ENCODE results near the gene NTNG2.

The NTNG2 gene

GRCh38 chr9:132226571-132227430 is 64.9 kb downstream of the NTNG2 start (continued):
- TF ChIP-seq ELK4 (IDR thresholded peaks at IDR 0.05; ENCODE audit: borderline replicate concordance, low read depth, low read length) (no peak), ZNF248 (tag by site-specific recombination; IDR thresholded peaks at IDR 0.05) (no peak), ZNF747 (tag by site-specific recombination; IDR thresholded peaks at IDR 0.05) (no peak), ZBTB48 (tag by site-specific recombination; IDR thresholded peaks at IDR 0.05) (no peak), PRDM1 (tag by site-specific recombination; IDR thresholded peaks at IDR 0.05) (no peak)

GRCh38 chr9:132228062-132228461 is 66.2 kb downstream of the NTNG2 start:
- Histone ChIP-seq H3K27ac (ENCODE audit: extremely low read depth, low read depth, low read length) (no peak overlapping the region), H3K9me3 (ENCODE audit: control insufficient read depth, insufficient read depth, low read depth, low read length) (no peaks in the 10 kb centered on the region), H3K4me1 (ENCODE audit: control insufficient read depth, insufficient read depth, low read length) (no peaks in the 10 kb centered on the region), H3K4me3 (ENCODE audit: low read depth, low read length) (no peak overlapping the region), H3K36me3 (ENCODE audit: control insufficient read depth in 2 of 2, insufficient read depth in 1 of 2, low read length in 2 of 2) (no peaks in the 10 kb centered on the region)
- ChIA-PET CTCF (interaction anchor here (0.8 to 4.2 kb wide), 5 partner anchors 8 to 58 kb away, joined by 3 to 16 read pairs (median 3); no protein-coding TSS in a partner anchor), POLR2A (no interaction called here)
- no peak for TF ChIP-seq ZNF707 (tag by site-specific recombination; IDR thresholded peaks at IDR 0.05)
- no peak for TF ChIP-seq ZNF23 (tag by site-specific recombination; IDR thresholded peaks at IDR 0.05; ENCODE audit: borderline replicate concordance)
- no peak for TF ChIP-seq ZSCAN18 (tag by site-specific recombination; IDR thresholded peaks at IDR 0.05)
- TF ChIP-seq ZBTB49 (tag by site-specific recombination; IDR thresholded peaks at IDR 0.05; ENCODE audit: low read depth) = no peak
- no peak for TF ChIP-seq ZNF302 (tag by site-specific recombination; IDR thresholded peaks at IDR 0.05; ENCODE audit: low read depth)
- TF ChIP-seq EGR2 (tag by site-specific recombination; IDR thresholded peaks at IDR 0.05; ENCODE audit: low read depth) = no peak
- TF ChIP-seq ZNF157 (tag by site-specific recombination; IDR thresholded peaks at IDR 0.05) = no peak
- TF ChIP-seq ZNF580 (tag by site-specific recombination; IDR thresholded peaks at IDR 0.05) = no peak

GRCh38 chr9:132230605-132231004 is 68.7 kb downstream of the NTNG2 start:
- Histone ChIP-seq H3K27ac (ENCODE audit: extremely low read depth, low read depth, low read length) (no peak overlapping the region), H3K4me3 (ENCODE audit: low read depth, low read length) (no peak overlapping the region), H3K4me1 (ENCODE audit: control insufficient read depth, insufficient read depth, low read length) (no peaks in the 10 kb centered on the region), H3K36me3 (ENCODE audit: control insufficient read depth in 2 of 2, insufficient read depth in 1 of 2, low read length in 2 of 2) (no peaks in the 10 kb centered on the region), H3K9me3 (ENCODE audit: control insufficient read depth, insufficient read depth, low read depth, low read length) (no peaks in the 10 kb centered on the region)
- CTCF ChIA-PET = interaction anchor here (0.8 to 4.2 kb wide), 2 partner anchors 11 to 60 kb away, joined by 3 to 16 read pairs; no protein-coding TSS in a partner anchor
- POLR2A ChIA-PET = no interaction called here
- TF ChIP-seq ZNF830 (tag by site-specific recombination; IDR thresholded peaks at IDR 0.05; ENCODE audit: low read depth) = no peak
- TF ChIP-seq ZNF518A (tag by site-specific recombination; conservative IDR thresholded peaks at IDR 0.05; ENCODE audit: low read depth) = no peak
- no peak for TF ChIP-seq ZBTB20 (tag by site-specific recombination; IDR thresholded peaks at IDR 0.05)
- TF ChIP-seq INSM2 (tag by site-specific recombination; IDR thresholded peaks at IDR 0.05) = no peak
- TF ChIP-seq ZSCAN23 (tag by site-specific recombination; IDR thresholded peaks at IDR 0.05) = no peak
- no peak for TF ChIP-seq ZNF433 (tag by site-specific recombination; IDR thresholded peaks at IDR 0.05; ENCODE audit: low read depth)
- no peak for TF ChIP-seq OVOL3 (tag by site-specific recombination; IDR thresholded peaks at IDR 0.05)
- no peak for TF ChIP-seq ZNF660 (tag by site-specific recombination; IDR thresholded peaks at IDR 0.05)
